ENCODE data around the gene TTC9C. TPM values are rescaled to one million over a fixed set of nuclear protein-coding genes. Genes with fewer than 3 reads are reported as not detected.

Gene TTC9C
- total and polyA plus RNA-seq, 2 donors from 2014 or later = 24.8 to 39.2 TPM

- Histone ChIP-seq H3K27me3 (ENCODE audit: control insufficient read depth, insufficient read depth, low read length) (no peaks in the 10 kb centered on the region), H3K4me1 (ENCODE audit: control insufficient read depth in 2 of 3, insufficient read depth in 2 of 3, low read depth in 1 of 3, low read length in 3 of 3) (peaks cover 0 to 20% (median 16%) of the 10 kb centered on the region in 3 donors), H3K27ac (ENCODE audit: low read depth in 2 of 2, low read length in 2 of 2) (no peak overlapping the region), H3K4me3 (ENCODE audit: low read length in 3 of 3) (no peak overlapping the region), H3K36me3 (ENCODE audit: control insufficient read depth in 2 of 3, insufficient read depth in 3 of 3, low read length in 3 of 3) (peaks cover 14 to 53% (median 28%) of the 10 kb centered on the region in 3 donors), H3K9ac (ENCODE audit: low read length in 3 of 3) (no peak overlapping the region), H3K9me3 (ENCODE audit: control insufficient read depth in 2 of 3, insufficient read depth in 1 of 3, low read length in 3 of 3) (no peaks in the 10 kb centered on the region)
- TF ChIP-seq CTCF (IDR thresholded peaks at IDR 0.05; ENCODE audit: borderline replicate concordance, extremely low read depth, insufficient read depth) = no peak
- FAIRE-seq (no peak), DNase-seq (peak in 2 of 5 donors; percentile 44 to 66)
- intact Hi-C loops (cut with DNase I) = no loop called here
Observed at GRCh38 chr11:62712276-62712812, 15.9 kb upstream of the TTC9C start.

GRCh38 chr11:62712861-62713260, 15.4 kb upstream of the TTC9C start:
- Histone ChIP-seq H3K4me1 (ENCODE audit: control insufficient read depth in 2 of 3, insufficient read depth in 2 of 3, low read depth in 1 of 3, low read length in 3 of 3) (peaks cover 0 to 20% (median 16%) of the 10 kb centered on the region in 3 donors), H3K9ac (ENCODE audit: low read length in 3 of 3) (peak overlapping the region in 1 of 3 donors; percentile 47), H3K9me3 (ENCODE audit: control insufficient read depth in 2 of 3, insufficient read depth in 1 of 3, low read length in 3 of 3) (no peaks in the 10 kb centered on the region), H3K4me3 (ENCODE audit: low read length in 3 of 3) (no peak overlapping the region), H3K36me3 (ENCODE audit: control insufficient read depth in 2 of 3, insufficient read depth in 3 of 3, low read length in 3 of 3) (peaks cover 16 to 58% (median 31%) of the 10 kb centered on the region in 3 donors), H3K27ac (ENCODE audit: low read depth in 2 of 2, low read length in 2 of 2) (no peak overlapping the region), H3K27me3 (ENCODE audit: control insufficient read depth, insufficient read depth, low read length) (no peaks in the 10 kb centered on the region)
- intact Hi-C loops (cut with DNase I) = no loop called here
- DNase-seq = peak in 1 of 5 donors; percentile 22
- no peak for TF ChIP-seq CTCF (IDR thresholded peaks at IDR 0.05; ENCODE audit: borderline replicate concordance, extremely low read depth, insufficient read depth)
- no peak for FAIRE-seq

GRCh38 chr11:62713343-62713742, 14.9 kb upstream of the TTC9C start:
- no peak for TF ChIP-seq CTCF (IDR thresholded peaks at IDR 0.05; ENCODE audit: borderline replicate concordance, extremely low read depth, insufficient read depth)
- H3K9me3 ChIP-seq (ENCODE audit: control insufficient read depth in 2 of 3, insufficient read depth in 1 of 3, low read length in 3 of 3) = no peaks in the 10 kb centered on the region
- H3K36me3 ChIP-seq (ENCODE audit: control insufficient read depth in 2 of 3, insufficient read depth in 3 of 3, low read length in 3 of 3) = peaks cover 16 to 62% (median 32%) of the 10 kb centered on the region in 3 donors
- peak overlapping the region in 1 of 3 donors; percentile 47 for H3K9ac ChIP-seq (ENCODE audit: low read length in 3 of 3)
- FAIRE-seq (no peak), DNase-seq (no peak)
- intact Hi-C loops (cut with DNase I) = no loop called here
- no peaks in the 10 kb centered on the region for H3K27me3 ChIP-seq (ENCODE audit: control insufficient read depth, insufficient read depth, low read length)
- H3K4me1 ChIP-seq (ENCODE audit: control insufficient read depth in 2 of 3, insufficient read depth in 2 of 3, low read depth in 1 of 3, low read length in 3 of 3) = peaks cover 0 to 19% (median 15%) of the 10 kb centered on the region in 3 donors
- H3K4me3 ChIP-seq (ENCODE audit: low read length in 3 of 3) = peak overlapping the region in 1 of 3 donors; percentile 8
- H3K27ac ChIP-seq (ENCODE audit: low read depth in 2 of 2, low read length in 2 of 2) = peak overlapping the region; percentile 43 to 45

Data from kidney (tissue), 14 donors.